ENCODE results near the gene KLHL4.
"Not testable (repeated sequence)": the region's sequence is repeated elsewhere in the genome, so short reads cannot be mapped to it uniquely, and the experiment has no call there.

KLHL4 gene, protein sequence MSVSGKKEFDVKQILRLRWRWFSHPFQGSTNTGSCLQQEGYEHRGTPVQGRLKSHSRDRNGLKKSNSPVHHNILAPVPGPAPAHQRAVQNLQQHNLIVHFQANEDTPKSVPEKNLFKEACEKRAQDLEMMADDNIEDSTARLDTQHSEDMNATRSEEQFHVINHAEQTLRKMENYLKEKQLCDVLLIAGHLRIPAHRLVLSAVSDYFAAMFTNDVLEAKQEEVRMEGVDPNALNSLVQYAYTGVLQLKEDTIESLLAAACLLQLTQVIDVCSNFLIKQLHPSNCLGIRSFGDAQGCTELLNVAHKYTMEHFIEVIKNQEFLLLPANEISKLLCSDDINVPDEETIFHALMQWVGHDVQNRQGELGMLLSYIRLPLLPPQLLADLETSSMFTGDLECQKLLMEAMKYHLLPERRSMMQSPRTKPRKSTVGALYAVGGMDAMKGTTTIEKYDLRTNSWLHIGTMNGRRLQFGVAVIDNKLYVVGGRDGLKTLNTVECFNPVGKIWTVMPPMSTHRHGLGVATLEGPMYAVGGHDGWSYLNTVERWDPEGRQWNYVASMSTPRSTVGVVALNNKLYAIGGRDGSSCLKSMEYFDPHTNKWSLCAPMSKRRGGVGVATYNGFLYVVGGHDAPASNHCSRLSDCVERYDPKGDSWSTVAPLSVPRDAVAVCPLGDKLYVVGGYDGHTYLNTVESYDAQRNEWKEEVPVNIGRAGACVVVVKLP

DNA sequence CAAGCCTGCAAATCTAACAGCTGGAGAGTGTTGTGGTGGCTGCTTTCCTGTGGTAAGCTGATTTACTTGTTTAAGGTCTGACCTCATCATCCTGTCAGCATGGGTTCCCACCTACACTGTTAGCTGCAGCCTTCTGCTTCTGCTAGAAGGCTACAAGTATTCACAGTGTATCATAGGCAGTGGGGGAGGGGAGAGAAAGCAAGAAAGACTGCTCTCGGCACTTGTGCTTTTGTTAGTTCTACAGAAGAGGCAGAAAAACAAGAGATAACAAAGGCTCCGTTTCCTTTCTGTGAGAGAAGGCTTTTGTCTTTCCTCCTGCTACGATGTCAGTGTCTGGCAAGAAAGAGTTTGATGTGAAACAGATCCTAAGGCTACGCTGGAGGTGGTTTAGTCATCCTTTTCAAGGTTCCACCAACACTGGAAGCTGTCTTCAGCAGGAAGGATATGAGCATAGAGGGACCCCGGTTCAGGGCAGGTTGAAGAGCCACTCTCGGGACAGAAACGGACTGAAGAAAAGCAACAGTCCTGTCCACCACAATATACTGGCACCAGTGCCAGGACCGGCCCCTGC, at the start of gene KLHL4:
Gene KLHL4 (plus strand): TSS at position 232 of the 571 bp plus-strand sequence. CDS start 92 bp downstream, at position 324.
- DNase-seq = no peak

DNA sequence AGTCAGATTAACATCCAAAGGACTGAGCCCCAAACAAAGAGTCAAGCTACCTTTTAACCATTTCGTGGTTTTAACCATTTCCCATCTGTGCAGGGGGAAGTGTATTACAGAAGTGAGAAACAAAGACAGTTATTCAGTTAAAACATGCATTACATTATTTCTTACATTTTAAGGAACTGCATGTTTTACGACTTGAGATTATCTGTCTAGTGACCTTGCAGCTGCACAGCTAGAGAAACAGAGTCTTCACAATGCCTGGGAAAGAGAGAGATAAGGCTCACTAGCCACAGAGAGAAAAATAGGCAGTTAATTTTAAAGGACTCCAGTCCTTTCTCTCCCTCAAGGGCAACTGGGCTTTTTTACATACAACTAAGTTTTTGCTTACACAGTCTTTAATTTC, 48.7 kb upstream of the KLHL4 start:
- DNase-seq = no peak

DNA sequence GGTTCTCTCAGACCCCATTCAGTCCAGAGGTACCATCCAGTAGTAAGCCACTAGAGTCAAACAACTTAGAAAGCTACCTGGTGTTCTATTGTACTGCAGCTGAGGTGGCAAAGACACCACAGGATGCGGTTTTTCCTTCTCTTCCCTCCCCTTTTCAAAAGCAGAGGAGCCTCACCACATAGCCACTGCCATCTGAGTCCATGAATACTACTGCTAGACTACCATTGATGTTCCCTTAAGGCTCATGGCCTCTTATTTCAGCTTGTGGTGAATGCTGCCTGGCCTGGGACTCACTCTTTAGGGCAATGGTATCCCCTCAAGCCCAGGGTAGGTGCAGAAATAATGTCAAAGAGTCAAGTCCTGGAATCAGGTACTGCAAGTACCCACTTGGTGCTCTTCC, 41.8 kb upstream of the KLHL4 start:
- no peak for DNase-seq

DNA sequence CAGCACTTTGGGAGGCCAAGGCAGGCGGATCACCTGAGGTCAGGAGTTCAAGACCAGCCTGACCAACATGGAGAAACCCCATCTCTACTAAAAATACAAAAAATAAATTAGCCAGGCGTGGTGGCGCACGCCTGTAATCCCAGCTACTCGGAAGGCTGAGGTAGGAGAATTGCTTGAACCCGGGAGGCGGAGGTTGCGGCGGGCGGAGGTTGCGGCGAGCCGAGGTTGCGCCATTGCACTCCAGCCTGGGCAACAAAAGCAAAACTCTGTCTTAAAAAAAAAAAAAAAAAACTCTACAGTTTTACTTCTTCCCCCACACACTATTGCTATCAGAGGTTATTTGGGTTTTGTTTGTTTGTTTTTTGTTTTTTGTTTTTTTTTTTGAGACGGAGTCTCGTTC, 38.9 kb upstream of the KLHL4 start:
- not testable (repeated sequence) for DNase-seq

DNA sequence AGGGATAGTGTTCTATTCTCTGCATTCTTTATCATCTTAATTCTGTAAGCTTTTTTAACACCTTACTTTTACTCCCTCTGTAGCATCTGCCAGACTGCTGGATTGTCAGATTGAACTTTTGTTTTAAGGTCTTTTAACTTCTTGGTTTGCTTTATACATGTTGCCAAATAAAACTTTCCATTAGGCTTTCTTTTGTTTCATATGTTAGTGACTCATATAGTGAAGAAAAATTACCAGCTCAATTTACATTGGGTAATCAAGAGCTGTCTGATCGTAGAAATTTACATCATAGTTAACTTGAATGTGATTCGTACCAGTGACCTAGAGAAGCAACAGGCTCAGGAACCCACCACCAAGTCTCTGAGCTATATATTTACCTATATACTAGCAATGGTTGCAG, 28.5 kb upstream of the KLHL4 start:
- DNase-seq = no peak

DNA sequence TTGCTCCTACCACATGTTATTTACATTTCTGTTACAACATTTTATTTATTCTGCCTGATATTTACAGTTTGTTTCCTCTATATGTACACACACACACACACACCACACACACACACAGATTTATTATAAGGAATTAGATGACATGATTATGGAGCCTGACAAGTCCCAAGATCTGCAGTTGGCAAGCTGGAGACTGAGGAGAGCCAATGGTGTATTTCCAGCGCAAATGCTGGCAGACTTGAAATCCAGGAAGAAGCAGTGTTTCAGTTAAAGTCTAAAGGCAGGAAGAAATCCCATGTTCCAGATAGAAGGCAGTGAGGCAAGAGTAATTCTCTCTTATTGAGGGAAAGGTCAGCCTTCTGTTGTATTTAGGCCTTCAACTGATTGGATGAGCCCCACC, 1.8 kb upstream of the KLHL4 start:
- no peak for DNase-seq

DNA sequence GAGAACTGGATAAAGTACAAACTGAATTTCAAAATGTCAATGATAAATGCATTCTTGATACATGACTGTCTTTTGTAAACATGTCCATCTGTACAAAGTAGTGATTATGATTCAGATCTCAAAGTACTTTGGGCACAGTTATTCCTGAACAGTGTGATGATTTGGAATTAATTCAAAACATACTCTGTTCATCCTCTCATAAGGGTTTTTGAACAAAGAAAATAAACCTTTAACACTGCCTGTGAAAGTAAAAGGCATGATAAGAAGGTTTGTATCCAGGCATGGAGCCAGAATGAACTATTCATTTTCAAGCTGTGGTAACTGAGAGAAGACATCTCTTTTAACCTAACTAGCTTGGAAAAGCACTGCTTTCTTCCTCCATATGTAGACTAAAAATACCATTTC, 883 bp upstream of the KLHL4 start:
- DNase-seq = no peak

DNA sequence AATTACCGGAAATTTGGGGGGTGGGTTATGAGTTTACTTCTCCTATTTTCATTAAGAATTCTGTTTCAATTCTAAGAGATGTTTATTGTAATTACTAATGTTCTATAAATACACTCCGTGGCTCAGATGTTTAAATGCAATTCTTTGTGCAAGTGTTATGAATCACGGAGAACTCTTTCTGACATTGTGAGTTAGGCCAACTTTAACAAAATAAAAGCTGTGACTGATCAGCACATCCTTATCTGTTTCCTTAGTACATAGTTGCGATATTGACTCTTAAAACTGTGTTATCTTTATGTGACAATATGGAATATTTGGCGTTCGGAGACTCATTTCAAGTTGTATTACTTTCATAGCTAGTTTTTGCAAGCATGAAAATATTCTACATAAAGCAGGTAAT, 902 bp downstream of the KLHL4 start:
- DNase-seq = no peak

DNA sequence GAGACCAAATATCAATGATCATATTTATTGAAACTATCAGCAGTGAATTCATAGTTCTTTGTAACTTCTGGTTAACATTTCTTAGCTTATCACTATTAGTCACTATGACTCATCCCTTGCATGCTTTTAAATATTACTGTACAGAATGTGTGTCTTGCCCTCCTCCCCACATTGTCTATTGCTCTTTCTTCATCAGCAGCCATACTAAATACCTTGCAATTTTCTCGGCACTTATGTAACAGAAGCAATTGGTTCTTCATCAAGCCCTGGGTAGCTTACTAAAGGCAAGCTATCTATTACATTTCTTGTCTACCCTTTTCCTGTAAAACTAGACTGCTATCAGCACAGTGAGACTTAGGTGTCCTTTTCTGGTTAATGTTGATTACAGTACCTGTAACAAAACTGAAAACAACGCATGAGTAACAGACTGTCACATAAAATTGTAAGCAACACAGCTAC, 8.2 kb downstream of the KLHL4 start:
- no peak for DNase-seq

DNA sequence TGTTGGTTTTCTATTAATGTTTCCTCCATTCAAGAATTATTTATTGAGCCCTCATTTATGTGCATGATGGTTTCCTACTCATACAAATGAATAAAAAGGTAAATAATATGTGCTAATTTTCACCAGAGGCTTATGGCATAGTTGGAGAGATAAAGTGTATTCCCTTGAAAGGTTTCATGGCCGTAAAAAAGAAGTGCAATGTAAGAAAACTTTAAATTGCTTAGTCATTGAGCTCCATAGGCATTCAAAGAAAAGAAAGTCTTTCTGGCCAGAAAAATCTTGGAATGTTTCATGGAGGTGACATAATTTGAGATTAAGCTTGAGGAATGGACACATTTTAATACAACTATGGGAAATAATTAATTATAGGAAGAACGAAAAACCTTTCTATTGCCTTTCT, 8.7 kb downstream of the KLHL4 start:
- no peak for DNase-seq

DNA sequence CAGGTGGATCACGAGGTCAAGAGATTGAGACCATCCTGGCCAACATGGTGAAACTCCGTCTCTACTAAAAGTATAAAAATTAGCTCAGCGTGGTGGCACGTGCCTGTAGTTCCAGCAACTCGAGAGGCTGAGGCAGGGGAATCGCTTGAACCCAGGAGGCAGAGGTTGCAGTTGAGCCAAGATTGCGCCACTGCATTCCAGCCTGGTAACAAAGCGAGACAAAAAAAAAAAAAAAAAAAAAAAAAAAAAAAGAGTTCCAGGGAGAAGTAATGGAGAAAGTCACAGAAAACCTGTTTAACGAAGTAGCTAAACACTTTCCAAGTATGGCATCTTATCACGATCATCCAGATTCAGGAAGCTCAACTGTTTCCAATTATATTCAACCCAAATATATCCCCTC, 10.9 kb downstream of the KLHL4 start:
- no peak for DNase-seq

DNA sequence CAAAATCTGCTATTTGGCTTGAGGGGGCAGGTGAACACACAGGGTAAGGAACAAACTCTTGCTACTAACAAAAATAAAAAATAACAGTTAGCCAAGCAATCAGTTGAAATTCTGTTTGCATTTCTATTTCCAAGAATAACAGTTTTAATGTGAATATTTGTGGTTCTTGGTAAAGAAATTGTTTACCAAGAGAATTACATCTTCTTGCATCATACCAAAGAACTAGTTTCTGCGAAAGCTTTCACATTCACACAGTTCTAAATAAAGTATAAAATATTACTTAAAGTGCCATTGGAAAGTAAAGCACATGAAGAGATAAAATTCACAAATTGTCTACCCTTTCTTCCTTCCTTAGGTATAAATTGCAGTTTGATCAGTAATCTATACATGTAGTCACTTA, 54.4 kb downstream of the KLHL4 start:
- no peak for DNase-seq

DNA sequence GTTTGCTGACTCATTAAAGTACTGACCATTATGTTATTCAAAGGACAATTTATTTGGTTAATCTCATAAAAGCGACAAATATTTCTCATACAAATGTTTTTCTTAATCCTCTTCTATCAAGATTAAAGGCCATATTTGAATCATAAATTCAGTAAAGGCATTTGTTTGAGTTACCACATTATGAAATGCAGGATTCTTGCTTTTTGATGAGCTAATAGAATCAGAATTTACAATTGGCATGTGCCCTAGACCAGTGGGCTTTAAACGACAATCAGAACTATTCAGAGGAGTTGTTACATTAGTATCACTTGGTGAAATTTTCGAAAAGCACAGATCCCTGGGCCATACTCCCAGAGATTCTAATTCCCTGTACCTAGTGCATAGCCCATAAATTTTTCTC, 55.3 kb downstream of the KLHL4 start:
- DNase-seq = no peak

DNA sequence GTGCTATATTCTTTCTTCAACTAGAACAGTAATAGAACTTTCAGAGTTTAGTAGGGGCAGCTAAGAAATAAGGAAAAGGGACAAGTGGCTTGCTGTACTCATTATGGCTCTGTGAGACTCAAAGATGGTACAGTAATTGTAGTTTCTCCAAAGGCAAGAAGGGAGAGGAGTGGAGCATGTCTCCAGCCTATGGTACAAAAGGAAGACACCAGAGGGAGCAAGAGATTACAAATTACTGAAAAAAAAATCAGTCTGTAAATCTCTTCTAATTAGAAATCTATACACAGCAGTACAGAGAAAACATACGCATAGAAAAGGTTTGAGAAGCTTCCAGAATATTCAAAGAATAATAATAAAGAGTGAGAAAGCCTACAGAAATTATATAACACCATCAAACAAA, 61.4 kb downstream of the KLHL4 start:
- no peak for DNase-seq

DNA sequence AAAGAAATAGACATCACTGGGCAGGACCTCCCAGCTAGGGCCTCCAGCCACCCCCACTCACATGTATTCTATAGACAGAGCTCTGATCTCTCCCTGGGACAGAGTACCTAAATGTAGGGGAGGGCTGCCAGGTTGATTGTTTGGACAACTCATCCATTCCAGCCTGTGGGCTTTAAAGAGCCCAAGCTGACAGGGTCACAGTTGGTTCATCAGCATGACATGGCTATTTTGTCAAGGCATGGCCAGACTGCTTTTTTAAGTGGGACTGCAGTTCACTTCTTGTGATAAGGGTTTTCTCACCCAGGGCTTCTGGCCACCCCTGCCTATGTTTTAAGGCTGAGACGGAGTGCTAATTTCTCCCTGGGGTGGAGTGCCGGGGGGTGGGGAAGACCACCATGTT, 63.3 kb downstream of the KLHL4 start:
- no peak for DNase-seq

DNA sequence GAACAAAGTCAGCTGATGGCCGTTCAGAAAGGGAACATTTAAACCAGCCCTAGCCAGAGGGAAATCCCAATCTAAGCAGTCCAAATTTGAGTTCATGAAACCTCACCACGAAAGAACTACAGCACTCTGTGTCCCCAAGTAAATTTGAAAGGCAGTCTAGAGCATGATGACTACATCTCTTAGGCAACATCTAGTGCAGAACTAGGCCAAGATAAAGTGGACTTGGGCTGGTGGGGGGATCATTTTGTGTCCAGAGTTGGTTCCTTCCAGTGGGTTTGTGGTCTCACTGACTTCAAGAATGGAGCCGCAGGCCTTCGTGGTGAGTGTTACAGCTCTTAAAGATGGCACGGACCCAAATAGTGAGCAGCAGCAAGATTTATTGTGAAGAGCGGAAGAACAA, 64.9 kb downstream of the KLHL4 start:
- DNase-seq = no peak

DNA sequence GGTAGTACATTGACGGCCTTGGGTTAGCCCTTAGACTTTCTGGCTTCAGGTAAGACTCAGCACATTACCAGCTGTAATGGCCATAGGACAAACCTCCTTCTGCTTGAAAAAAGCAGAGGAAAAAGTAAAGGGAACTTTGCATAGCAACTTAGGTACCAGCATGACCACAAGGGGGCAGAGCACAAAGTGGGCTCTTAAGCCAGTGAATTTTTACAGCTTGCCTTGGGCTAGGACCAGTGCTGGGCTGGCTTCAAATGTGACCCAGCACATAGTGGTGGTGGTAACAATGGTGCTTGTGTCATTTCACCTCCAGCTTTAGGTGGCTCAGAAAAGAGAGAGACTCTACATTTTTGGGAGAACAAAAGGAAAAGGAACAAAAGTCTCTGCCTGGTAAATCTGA, 66.1 kb downstream of the KLHL4 start:
- no peak for DNase-seq

DNA sequence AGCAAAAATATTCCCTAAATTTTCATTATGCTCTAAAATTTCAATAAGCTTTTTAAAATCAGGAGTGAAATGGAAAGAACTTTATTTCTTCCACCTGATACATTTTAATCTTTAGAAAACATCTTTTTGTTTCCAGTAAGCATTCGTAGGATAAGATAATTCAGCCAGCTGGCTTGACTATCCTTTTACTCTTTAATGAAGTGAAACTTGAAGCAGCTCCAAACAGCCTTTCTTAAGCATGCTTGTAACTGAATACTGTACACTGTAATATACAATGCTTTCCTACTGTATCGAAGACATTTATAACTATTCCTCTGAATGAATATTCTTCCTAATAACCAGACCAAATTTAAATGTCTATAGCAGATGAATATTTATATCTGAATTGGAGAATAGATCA, 98.8 kb downstream of the KLHL4 start:
- no peak for DNase-seq

DNA sequence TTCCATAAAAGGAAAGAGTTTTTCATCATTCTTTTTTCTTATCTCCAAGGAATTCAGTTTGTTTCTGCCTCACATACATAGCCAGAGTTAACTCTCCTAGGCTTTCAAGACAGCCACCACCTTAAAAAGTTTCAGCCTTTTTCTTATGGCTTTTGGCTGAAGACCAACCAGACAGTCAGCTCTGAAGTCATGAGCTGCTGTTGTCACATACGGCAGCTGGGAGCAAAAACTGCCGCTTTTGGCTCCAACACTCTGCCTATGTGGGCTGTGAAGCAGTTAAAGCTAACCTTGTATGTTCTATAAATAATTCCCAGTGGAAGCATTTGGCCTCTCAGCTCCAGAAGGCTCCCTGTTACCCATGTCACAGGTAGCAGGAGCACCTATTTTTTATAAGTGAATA, 104.1 kb downstream of the KLHL4 start:
- DNase-seq = no peak

DNA sequence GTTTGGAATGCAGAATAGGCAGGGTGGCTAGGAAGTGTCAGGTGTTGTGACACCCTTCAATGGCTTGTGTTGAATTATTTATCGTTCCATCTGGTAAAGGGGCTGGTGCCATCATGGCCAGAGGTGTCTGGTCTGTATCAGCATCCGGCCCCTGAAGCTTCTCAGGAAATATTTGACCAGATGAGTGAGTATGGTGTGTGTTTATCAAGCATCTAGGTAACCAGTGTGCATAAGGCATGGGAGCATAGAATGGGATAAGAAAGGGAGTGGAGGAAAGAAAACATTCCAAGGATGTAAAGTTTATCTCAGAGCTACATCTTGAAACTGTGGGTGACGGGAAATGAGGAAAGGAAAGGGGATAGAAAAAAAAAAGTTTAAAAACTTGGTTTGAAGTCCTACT, 109.4 kb downstream of the KLHL4 start:
- DNase-seq = no peak

DNA sequence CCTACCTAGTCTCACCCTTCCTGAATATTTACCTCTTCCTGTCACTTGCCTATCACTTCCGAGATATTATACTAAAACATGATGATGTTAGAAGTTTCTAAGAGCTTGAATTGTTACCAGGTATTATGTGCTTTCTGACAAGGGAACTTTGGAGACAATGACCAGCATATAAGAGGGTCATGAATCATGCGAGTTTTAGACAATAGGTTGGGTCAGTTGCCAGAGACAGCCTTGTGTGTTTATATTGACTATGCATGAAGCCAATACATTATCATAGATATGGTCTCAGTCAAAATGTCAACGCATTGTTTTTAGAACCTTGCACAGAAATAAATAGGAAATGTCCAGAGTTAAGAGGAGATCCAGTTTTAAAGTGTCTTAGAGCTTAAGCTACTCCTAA, 116.8 kb downstream of the KLHL4 start:
- DNase-seq = no peak

DNA sequence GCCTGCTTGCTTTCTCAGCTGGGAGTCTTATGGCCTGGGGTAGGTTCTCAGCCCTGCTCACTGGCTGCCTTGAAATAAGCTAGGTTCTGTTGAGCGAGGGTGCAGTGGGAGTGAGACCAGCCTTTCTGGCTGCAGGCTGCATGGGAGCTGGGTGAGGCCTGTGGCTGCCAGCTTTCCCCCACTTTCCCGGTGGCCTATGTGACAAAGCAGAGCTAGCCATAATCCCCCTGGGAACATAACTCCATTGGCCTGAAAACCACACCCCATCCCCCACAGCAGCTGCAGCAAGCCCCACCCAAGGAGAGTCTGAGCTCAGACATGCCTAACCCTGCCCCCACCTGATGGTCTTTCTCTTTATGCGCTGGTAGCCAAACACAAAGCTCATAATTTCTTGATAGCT, 118.9 kb downstream of the KLHL4 start:
- no peak for DNase-seq

DNA sequence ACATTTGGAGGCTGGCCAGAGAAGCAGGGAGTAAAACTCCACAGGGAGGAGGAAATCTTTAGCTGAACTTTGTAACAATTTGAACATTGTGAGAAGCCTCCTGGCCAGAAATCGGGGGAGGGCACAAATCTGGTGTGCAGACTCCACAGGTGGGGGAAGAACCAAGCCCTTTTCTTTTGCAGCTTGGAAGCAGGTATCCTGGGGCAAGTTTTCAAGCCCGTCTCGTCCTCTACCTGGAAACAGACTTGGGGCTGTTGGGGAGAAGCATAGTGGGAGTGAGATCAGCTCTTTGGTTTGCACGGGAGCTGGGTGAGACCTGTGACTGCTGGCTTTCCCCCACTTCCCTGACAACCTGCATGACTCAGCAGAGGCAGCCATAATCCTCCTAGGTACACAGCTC, 123.8 kb downstream of the KLHL4 start:
- DNase-seq = not testable (repeated sequence)

DNA sequence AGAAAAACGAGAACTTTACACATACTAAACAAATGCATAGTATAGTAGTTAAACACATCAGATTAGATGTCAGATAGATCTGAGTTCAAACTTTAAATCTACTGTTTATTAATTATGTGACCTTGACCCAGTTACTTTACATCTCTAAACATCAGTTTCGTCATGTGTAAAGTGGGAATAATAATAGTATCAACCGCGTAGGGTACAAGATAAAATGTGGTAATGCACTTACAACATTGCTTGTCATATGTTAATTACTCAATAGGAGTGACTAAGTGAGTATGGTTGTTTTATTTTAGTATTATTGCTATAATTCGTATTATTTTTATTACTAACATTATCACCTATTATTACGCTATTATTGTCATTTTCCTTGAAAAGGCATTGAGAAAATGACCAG, 144.2 kb downstream of the KLHL4 start:
- no peak for DNase-seq
